Neutrophil (primary cell): ENCODE data around the gene TM9SF4.
"Not testable (repeated sequence)": the region's sequence is repeated elsewhere in the genome, so short reads cannot be mapped to it uniquely, and the experiment has no call there.

Experiments
- H3K27ac ChIP-seq: fragments of 200-600 bp; sonication (generic); 2 replicates; pipeline ENCODE4 v1.5.1; 2016; ENCODE audit warnings: mild to moderate bottlenecking, moderate library complexity
- H3K27me3 ChIP-seq: fragments of 200-600 bp; sonication (generic); 2 replicates; pipeline ENCODE4 v1.6.0; 2016; ENCODE audit warnings: mild to moderate bottlenecking
- H3K36me3 ChIP-seq: fragments of 200-600 bp; sonication (generic); 2 replicates; pipeline ENCODE4 v1.5.1; 2017
- H3K4me1 ChIP-seq, 2 experiments: fragments of 200-600 bp in 1 of 2; sonication (generic) in 1 of 2; 1 replicate in 1 of 2; 2 replicates in 1 of 2; pipeline versions ENCODE4 v1.5.1 to v1.6.1; 2013 to 2016; ENCODE audit warnings: low read depth in 1 of 2, low read length in 1 of 2, mild to moderate bottlenecking in 1 of 2, moderate library complexity in 1 of 2; ENCODE audit not compliant: control insufficient read depth in 1 of 2, insufficient read depth in 1 of 2
- H3K4me3 ChIP-seq, 2 experiments: fragments of 200-600 bp in 1 of 2; sonication (generic) in 1 of 2; 1 replicate in 1 of 2; 2 replicates in 1 of 2; pipeline ENCODE4 v1.5.1; 2013 to 2016; ENCODE audit warnings: low read depth in 1 of 2, low read length in 1 of 2, mild to moderate bottlenecking in 1 of 2, moderate library complexity in 1 of 2
- H3K9me3 ChIP-seq: fragments of 200-600 bp; sonication (generic); 2 replicates; pipeline ENCODE4 v1.5.1; 2016
- CTCF ChIP-seq: fragments of 200-600 bp; sonication (generic); IDR thresholded peaks from 2 replicates; pipeline ENCODE4 v1.5.1; 2016; ENCODE audit warnings: antibody characterized with exemption

TM9SF4 gene

GRCh38 chr20:32164984-32165735 lies 55.6 kb downstream of the TM9SF4 start:
- H3K27me3 ChIP-seq, result no peaks in the 10 kb centered on the region
- H3K27ac ChIP-seq, result no peak overlapping the region
- no peaks in the 10 kb centered on the region for H3K9me3 ChIP-seq
- H3K4me1 ChIP-seq, result no peaks in the 10 kb centered on the region
- no peak overlapping the region for H3K4me3 ChIP-seq
- no peak for TF ChIP-seq CTCF
- H3K36me3 ChIP-seq, result peaks cover 72% of the 10 kb centered on the region

GRCh38 chr20:32165836-32166545 lies 56.5 kb downstream of the TM9SF4 start:
- no peak for TF ChIP-seq CTCF
- Histone ChIP-seq H3K9me3 (no peaks in the 10 kb centered on the region), H3K4me1 (no peaks in the 10 kb centered on the region), H3K27me3 (no peaks in the 10 kb centered on the region), H3K27ac (no peak overlapping the region), H3K4me3 (no peak overlapping the region), H3K36me3 (peaks cover 65% of the 10 kb centered on the region)

GRCh38 chr20:32167552-32167951 lies 58.0 kb downstream of the TM9SF4 start:
- Histone ChIP-seq H3K27ac (no peak overlapping the region), H3K4me3 (no peak overlapping the region), H3K4me1 (no peaks in the 10 kb centered on the region), H3K36me3 (peaks cover 49% of the 10 kb centered on the region), H3K27me3 (no peaks in the 10 kb centered on the region), H3K9me3 (no peaks in the 10 kb centered on the region)
- no peak for TF ChIP-seq CTCF

GRCh38 chr20:32168184-32168910 lies 58.8 kb downstream of the TM9SF4 start:
- no peaks in the 10 kb centered on the region for H3K4me1 ChIP-seq
- no peak overlapping the region for H3K4me3 ChIP-seq
- no peak for TF ChIP-seq CTCF
- H3K36me3 ChIP-seq, result peaks cover 43% of the 10 kb centered on the region
- no peaks in the 10 kb centered on the region for H3K27me3 ChIP-seq
- H3K27ac ChIP-seq, result no peak overlapping the region
- H3K9me3 ChIP-seq, result no peaks in the 10 kb centered on the region

GRCh38 chr20:32177696-32178095 lies 68.2 kb downstream of the TM9SF4 start:
- H3K9me3 ChIP-seq, H3K4me1 ChIP-seq, H3K27me3 ChIP-seq, H3K36me3 ChIP-seq, H3K4me3 ChIP-seq, H3K27ac ChIP-seq: not testable (repeated sequence)

GRCh38 chr20:32179515-32179914 lies 70.0 kb downstream of the TM9SF4 start:
- no peak overlapping the region for H3K27ac ChIP-seq
- TF ChIP-seq CTCF, result no peak
- H3K4me3 ChIP-seq, result no peak overlapping the region
- no peaks in the 10 kb centered on the region for H3K36me3 ChIP-seq
- no peaks in the 10 kb centered on the region for H3K9me3 ChIP-seq
- H3K27me3 ChIP-seq, result no peaks in the 10 kb centered on the region
- H3K4me1 ChIP-seq, result no peaks in the 10 kb centered on the region
